Mucosa of gallbladder (tissue), 1 donor: ENCODE results near the gene SSPN. TPM values are rescaled to one million over a fixed set of nuclear protein-coding genes. Genes with fewer than 3 reads are reported as not detected.
A peak's percentile ranks its signal among the peaks of the same experiment; 100 is the strongest.

Experiments used
- DNase-seq: peaks from one replicate; pipeline ENCODE4 v3.0.0-alpha.2; 2020; ENCODE audit warnings: low spot score
- total RNA-seq: library from RNA; stranded (reverse); gene quantifications from one replicate; pipeline ENCODE4 v1.2.1, GENCODE V29; 2021
- donor health status: DM: no; HTN: no; CAD: no.

The SSPN gene
- total RNA-seq, 1 donor from 2014 or later: 64.4 TPM

- no peak for DNase-seq
Measured at GRCh38 chr12:26187014-26187798, 8.2 kb upstream of the SSPN start.

- DNase-seq: no peak
Measured at GRCh38 chr12:26188127-26188526, 7.2 kb upstream of the SSPN start.

- no peak for DNase-seq
Measured at GRCh38 chr12:26188641-26189040, 6.7 kb upstream of the SSPN start.

GRCh38 chr12:26192142-26192541 lies 3.2 kb upstream of the SSPN start:
- no peak for DNase-seq

- no peak for DNase-seq
Measured at GRCh38 chr12:26193539-26193938, 1.8 kb upstream of the SSPN start.

- peak; percentile 34 for DNase-seq
Measured at GRCh38 chr12:26195641-26196420, 458 bp downstream of the SSPN start.

- DNase-seq: no peak
Measured at GRCh38 chr12:26196421-26196716, 996 bp downstream of the SSPN start.

- DNase-seq: no peak
Measured at GRCh38 chr12:26197832-26198231, 2.5 kb downstream of the SSPN start.

- no peak for DNase-seq
Measured at GRCh38 chr12:26198742-26199141, 3.4 kb downstream of the SSPN start.

GRCh38 chr12:26203167-26203780 lies 7.9 kb downstream of the SSPN start:
- DNase-seq: no peak

GRCh38 chr12:26204612-26205289 lies 9.4 kb downstream of the SSPN start:
- DNase-seq: no peak

- no peak for DNase-seq
Measured at GRCh38 chr12:26205298-26205697, 9.9 kb downstream of the SSPN start.

GRCh38 chr12:26205941-26206340 lies 10.6 kb downstream of the SSPN start:
- DNase-seq: no peak

- no peak for DNase-seq
Measured at GRCh38 chr12:26211331-26211730, 16.0 kb downstream of the SSPN start.

- no peak for DNase-seq
Measured at GRCh38 chr12:26212396-26212795, 17.0 kb downstream of the SSPN start.

- DNase-seq: no peak
Measured at GRCh38 chr12:26212988-26213387, 17.6 kb downstream of the SSPN start.

- DNase-seq: no peak
Measured at GRCh38 chr12:26214121-26214520, 18.7 kb downstream of the SSPN start.

GRCh38 chr12:26219736-26220135 lies 24.4 kb downstream of the SSPN start:
- DNase-seq: no peak

GRCh38 chr12:26224657-26225056 lies 29.3 kb downstream of the SSPN start:
- no peak for DNase-seq

- DNase-seq: no peak
Measured at GRCh38 chr12:26226122-26226521, 30.7 kb downstream of the SSPN start.

- peak; percentile 38 for DNase-seq
Measured at GRCh38 chr12:26226629-26227360, 31.4 kb downstream of the SSPN start.

- DNase-seq: no peak
Measured at GRCh38 chr12:26227361-26227745, 32.0 kb downstream of the SSPN start.
